Colonic mucosa (tissue), 4 donors: Measurements from ENCODE around the gene CDKN2D. TPM values are rescaled to one million over a fixed set of nuclear protein-coding genes. Genes with fewer than 3 reads are reported as not detected.
"Not testable (repeated sequence)": the region's sequence is repeated elsewhere in the genome, so short reads cannot be mapped to it uniquely, and the experiment has no call there.

Experiments
- DNase-seq: peaks from one replicate; pipeline ENCODE4 v3.0.0-alpha.2; 2020
- H3K27ac ChIP-seq: fragments of 200-600 bp; one replicate; pipeline ENCODE4 v1.8.0; 2021
- H3K27me3 ChIP-seq: fragments of 200-600 bp; one replicate; pipeline ENCODE4 v1.8.0; 2021
- H3K36me3 ChIP-seq: fragments of 200-600 bp; one replicate; pipeline ENCODE4 v1.8.0; 2021
- H3K4me1 ChIP-seq: fragments of 200-600 bp; one replicate; pipeline ENCODE4 v1.8.0; 2021; ENCODE audit warnings: mild to moderate bottlenecking
- H3K4me3 ChIP-seq: fragments of 200-600 bp; one replicate; pipeline ENCODE4 v1.8.0; 2021
- H3K9ac ChIP-seq, 2 donors: one replicate each; pipeline ENCODE4 v1.7.0; 2013; ENCODE audit warnings: control low read depth in 2 of 2, low read depth in 2 of 2, low read length in 2 of 2
- H3K9me3 ChIP-seq: fragments of 200-600 bp; one replicate; pipeline ENCODE4 v1.8.0; 2021
- CTCF ChIP-seq: fragments of 200-600 bp; IDR thresholded peaks from one replicate; pipeline ENCODE4 v1.8.0; 2022; ENCODE audit warnings: antibody characterized with exemption, mild to moderate bottlenecking
- intact Hi-C: fragments of 100-400 bp; cut with DNase I; formaldehyde crosslinking; loops from one replicate; pipeline ENCODE4 v1.14.1; 2022
- total RNA-seq, 2 donors: library from RNA; stranded (reverse); fragmentation: NEBNext Ultra II Directional in 1 of 2; extraction: Animal tissue kit (Norgen Biotek cat#: 25700) in 1 of 2; gene quantifications; one replicate each; pipeline ENCODE4 v1.2.1, GENCODE V29; 2021
- donor health status: healthy.
- donor health status: DM: no; HTN: no; CAD: no.
- donor health status: DM: no; HTN: no; CAD: no.

CDKN2D gene
- total RNA-seq, 2 donors from 2014 or later, result 11.1 to 13.4 TPM

GRCh38 chr19:10543059-10543419 lies 25.7 kb downstream of the CDKN2D start:
- Histone ChIP-seq H3K9me3 (no peaks in the 10 kb centered on the region), H3K9ac (no peak overlapping the region), H3K4me1 (peaks cover 8% of the 10 kb centered on the region), H3K36me3 (peaks cover 6% of the 10 kb centered on the region), H3K4me3 (peak overlapping the region; percentile 99), H3K27me3 (no peaks in the 10 kb centered on the region), H3K27ac (peak overlapping the region; percentile 89)
- TF ChIP-seq CTCF, result no peak
- DNase-seq, result no peak
- intact Hi-C loops, result no loop called here

GRCh38 chr19:10539016-10539415 lies 29.8 kb downstream of the CDKN2D start:
- H3K27ac ChIP-seq, H3K27me3 ChIP-seq, H3K36me3 ChIP-seq, H3K9me3 ChIP-seq, H3K9ac ChIP-seq, H3K4me1 ChIP-seq, H3K4me3 ChIP-seq, intact Hi-C loops, DNase-seq: not testable (repeated sequence)

- H3K27me3 ChIP-seq, result no peaks in the 10 kb centered on the region
- no peak for DNase-seq
- intact Hi-C loops, result no loop called here
Measured at GRCh38 chr19:10538204-10538983, 30.4 kb downstream of the CDKN2D start.

GRCh38 chr19:10537668-10538067 lies 31.1 kb downstream of the CDKN2D start:
- H3K27me3 ChIP-seq, result no peaks in the 10 kb centered on the region
- intact Hi-C loops, result no loop called here
- no peak for TF ChIP-seq CTCF
- no peak overlapping the region for H3K9ac ChIP-seq
- no peak for DNase-seq
- H3K4me1 ChIP-seq, result no peaks in the 10 kb centered on the region
- H3K27ac ChIP-seq, result no peak overlapping the region
- H3K36me3 ChIP-seq, result no peaks in the 10 kb centered on the region
- no peak overlapping the region for H3K4me3 ChIP-seq
- no peaks in the 10 kb centered on the region for H3K9me3 ChIP-seq

More at GRCh38 chr19:10538204-10538983, 30.4 kb downstream of the CDKN2D start:
- peaks cover 4% of the 10 kb centered on the region for H3K4me1 ChIP-seq
- no peak overlapping the region for H3K9ac ChIP-seq
- H3K27ac ChIP-seq, result no peak overlapping the region
- H3K9me3 ChIP-seq, result no peaks in the 10 kb centered on the region
- TF ChIP-seq CTCF, result no peak
- no peaks in the 10 kb centered on the region for H3K36me3 ChIP-seq
- H3K4me3 ChIP-seq, result no peak overlapping the region

GRCh38 chr19:10535613-10536012 lies 33.2 kb downstream of the CDKN2D start:
- intact Hi-C loops, result no loop called here
- no peak overlapping the region for H3K9ac ChIP-seq
- no peaks in the 10 kb centered on the region for H3K9me3 ChIP-seq
- no peak overlapping the region for H3K4me3 ChIP-seq
- no peaks in the 10 kb centered on the region for H3K4me1 ChIP-seq
- no peaks in the 10 kb centered on the region for H3K27me3 ChIP-seq
- no peak for DNase-seq
- no peaks in the 10 kb centered on the region for H3K36me3 ChIP-seq
- TF ChIP-seq CTCF, result no peak
- no peak overlapping the region for H3K27ac ChIP-seq

- intact Hi-C loops, result no loop called here
- DNase-seq, result no peak
- no peaks in the 10 kb centered on the region for H3K27me3 ChIP-seq
- no peak overlapping the region for H3K4me3 ChIP-seq
- H3K36me3 ChIP-seq, result no peaks in the 10 kb centered on the region
- no peak overlapping the region for H3K27ac ChIP-seq
- TF ChIP-seq CTCF, result no peak
- H3K9me3 ChIP-seq, result no peaks in the 10 kb centered on the region
- no peak overlapping the region for H3K9ac ChIP-seq
- H3K4me1 ChIP-seq, result no peaks in the 10 kb centered on the region
Measured at GRCh38 chr19:10533646-10534386, 35.0 kb downstream of the CDKN2D start.
